Measurements from ENCODE around the gene OR2A7. TPM values are rescaled to one million over a fixed set of nuclear protein-coding genes. Genes with fewer than 3 reads are reported as not detected.
"Not testable (repeated sequence)": the region's sequence is repeated elsewhere in the genome, so short reads cannot be mapped to it uniquely, and the experiment has no call there.

The OR2A7 gene
- total RNA-seq, 4 donors from 2014 or later = 1.2 to 2.3 (median 2.1) TPM; not detected in 1

DNA sequence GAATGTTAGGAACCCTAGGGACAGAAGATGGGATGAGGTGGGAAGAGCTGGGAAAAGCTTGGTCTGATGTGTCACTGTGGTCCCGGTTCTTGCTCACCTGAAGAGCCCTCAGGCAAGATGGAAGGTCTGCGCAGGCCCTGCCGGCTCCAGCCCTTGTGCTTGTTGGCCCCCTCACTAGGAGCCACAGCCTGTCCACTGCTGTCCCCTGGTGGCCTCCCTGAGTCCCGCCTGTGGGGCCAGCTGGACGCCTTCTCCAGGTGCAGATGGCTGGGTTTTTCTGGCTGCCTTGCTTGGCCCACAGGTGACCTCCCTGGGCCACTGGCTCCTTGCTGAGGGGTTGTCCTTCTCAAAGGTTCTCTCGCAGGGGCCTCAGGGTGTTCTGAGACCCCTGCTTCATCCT, 19.1 kb upstream of the OR2A7 start:
- intact Hi-C loops (cut with DNase I); H3K27ac ChIP-seq (replicated peaks in 1 of 4); H3K36me3 ChIP-seq; DNase-seq (ENCODE audit: extremely low spot score); H3K4me1 ChIP-seq; H3K9me3 ChIP-seq; H3K27me3 ChIP-seq; H3K4me3 ChIP-seq: not testable (repeated sequence)
- no CpG with 5 or more reads among the region's 6 CpGs for WGBS

DNA sequence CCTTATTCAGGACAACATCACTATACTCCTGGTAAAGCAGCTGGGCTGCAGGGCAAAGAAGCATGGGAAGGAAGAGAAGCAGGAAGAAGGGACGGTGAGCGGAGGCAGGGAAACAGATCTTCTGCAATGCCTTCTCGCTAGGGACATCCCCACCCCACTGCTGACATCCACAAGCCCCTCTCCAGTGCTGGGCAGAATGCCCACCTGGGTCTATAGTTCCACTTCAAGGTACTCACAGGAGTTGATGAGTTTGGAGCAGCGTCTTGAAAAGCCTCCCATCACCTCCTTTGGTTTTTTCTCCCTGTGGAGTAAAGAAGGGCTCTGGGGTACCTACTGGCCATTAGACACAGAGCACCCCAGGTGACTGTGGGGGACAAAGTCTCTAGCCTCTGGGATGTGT, 17.9 kb upstream of the OR2A7 start:
- H3K36me3 ChIP-seq; H3K4me1 ChIP-seq; intact Hi-C loops (cut with DNase I); H3K27ac ChIP-seq (replicated peaks in 1 of 4); H3K27me3 ChIP-seq; H3K9me3 ChIP-seq; DNase-seq (ENCODE audit: extremely low spot score); H3K4me3 ChIP-seq: not testable (repeated sequence)
- WGBS = 100% methylated on average over 1 of the region's 4 CpGs

GRCh38 chr7:144281981-144282380, 17.4 kb upstream of the OR2A7 start:
- H3K4me3 ChIP-seq; DNase-seq (ENCODE audit: extremely low spot score); H3K4me1 ChIP-seq; H3K36me3 ChIP-seq; H3K27me3 ChIP-seq; intact Hi-C loops (cut with DNase I); H3K27ac ChIP-seq (replicated peaks in 1 of 4); H3K9me3 ChIP-seq: not testable (repeated sequence)
- WGBS = no CpG with 5 or more reads among the region's 8 CpGs

GRCh38 chr7:144280010-144280409, 15.4 kb upstream of the OR2A7 start:
- H3K4me1 ChIP-seq; H3K36me3 ChIP-seq; intact Hi-C loops (cut with DNase I); H3K27ac ChIP-seq (replicated peaks in 1 of 4); H3K4me3 ChIP-seq; DNase-seq (ENCODE audit: extremely low spot score); H3K9me3 ChIP-seq; H3K27me3 ChIP-seq: not testable (repeated sequence)
- whole genome bisulfite sequencing = 92% methylated on average over 4 of the region's 6 CpGs

DNA sequence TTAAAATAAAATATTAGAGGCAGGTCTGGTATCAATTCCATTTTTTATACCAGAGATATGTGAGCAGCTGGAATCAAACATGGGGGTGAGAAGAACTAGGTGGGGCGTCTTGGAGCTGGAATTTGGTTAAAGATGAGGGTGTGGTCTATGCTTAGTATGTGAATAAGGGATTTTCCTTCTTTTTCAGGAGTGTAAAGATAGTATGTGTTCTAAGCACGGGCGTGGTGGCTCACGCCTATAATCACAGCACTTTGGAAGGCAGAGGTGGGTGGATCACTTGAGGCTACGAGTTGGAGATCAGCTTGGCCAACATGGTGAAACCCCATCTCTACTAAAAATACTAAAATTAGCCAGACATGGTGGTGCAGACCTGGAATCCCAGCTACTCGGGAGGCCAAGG, 10.7 kb upstream of the OR2A7 start:
- H3K4me1 ChIP-seq; H3K27me3 ChIP-seq; H3K36me3 ChIP-seq; H3K27ac ChIP-seq (replicated peaks in 1 of 4); DNase-seq (ENCODE audit: extremely low spot score); intact Hi-C loops (cut with DNase I); H3K9me3 ChIP-seq; H3K4me3 ChIP-seq: not testable (repeated sequence)
- 92% methylated on average over 5 of the region's 6 CpGs for WGBS

DNA sequence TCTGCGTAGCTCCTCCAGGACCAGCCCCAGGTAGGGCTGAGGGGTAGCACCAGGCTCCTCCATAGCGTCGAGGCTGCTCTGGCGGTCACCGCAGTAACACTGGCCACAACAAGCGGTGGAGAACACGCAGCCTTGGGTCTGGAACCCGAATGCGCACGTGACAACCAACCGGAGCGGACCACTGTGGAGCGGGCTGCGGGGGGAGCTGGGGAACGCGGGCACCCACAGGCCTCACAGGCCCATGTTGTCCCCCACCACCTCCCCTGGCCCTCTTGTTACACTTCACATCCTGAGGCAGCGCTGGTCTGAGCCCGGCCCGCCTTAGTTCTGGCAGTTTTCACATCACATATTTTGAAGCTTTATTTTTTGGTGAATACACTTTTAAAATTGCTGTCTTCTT, 4.6 kb upstream of the OR2A7 start, which contains the start of gene CTAGE8:
CTAGE8 (minus strand) TSS at position 101 of the 400 bp plus-strand sequence; CDS start at position 63, 38 bp downstream.
- DNase-seq (ENCODE audit: extremely low spot score); H3K4me3 ChIP-seq; H3K36me3 ChIP-seq; H3K27me3 ChIP-seq; H3K27ac ChIP-seq (replicated peaks in 1 of 4); H3K9me3 ChIP-seq; H3K4me1 ChIP-seq; intact Hi-C loops (cut with DNase I): not testable (repeated sequence)
- 100% methylated on average over 3 of the region's 19 CpGs for WGBS

DNA sequence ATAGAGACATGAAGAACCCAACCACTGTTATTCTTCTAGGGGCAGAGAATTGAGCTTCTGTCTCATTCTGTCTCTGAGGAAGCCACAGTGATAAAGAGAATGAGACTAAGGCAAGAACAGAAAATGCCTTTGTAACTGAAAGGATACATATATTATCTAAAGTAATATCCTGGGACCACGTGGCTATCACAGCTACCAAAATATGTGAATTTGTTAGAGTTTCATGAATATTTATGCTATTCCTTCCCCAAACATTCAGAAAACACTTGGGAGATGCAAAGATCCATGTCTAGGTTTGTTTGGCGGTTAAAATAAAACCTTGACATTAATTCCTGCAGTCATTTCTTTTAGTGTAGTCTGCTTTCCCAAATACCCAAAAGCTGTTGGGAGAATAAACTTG, 2.5 kb downstream of the OR2A7 start:
- H3K9me3 ChIP-seq; DNase-seq (ENCODE audit: extremely low spot score); H3K27ac ChIP-seq (replicated peaks in 1 of 4); H3K4me1 ChIP-seq; H3K36me3 ChIP-seq; H3K27me3 ChIP-seq; H3K4me3 ChIP-seq; intact Hi-C loops (cut with DNase I): not testable (repeated sequence)
- WGBS = no CpG with 5 or more reads among the region's 2 CpGs

- H3K9me3 ChIP-seq; H3K27me3 ChIP-seq; H3K4me3 ChIP-seq; DNase-seq (ENCODE audit: extremely low spot score); intact Hi-C loops (cut with DNase I); H3K27ac ChIP-seq (replicated peaks in 1 of 4); H3K36me3 ChIP-seq; H3K4me1 ChIP-seq: not testable (repeated sequence)
- WGBS = no CpG with 5 or more reads among the region's 14 CpGs
Observed at GRCh38 chr7:144259067-144259466, 5.5 kb downstream of the OR2A7 start.

- H3K27ac ChIP-seq (replicated peaks in 1 of 4) = no peak overlapping the region
- H3K27me3 ChIP-seq = no peaks in the 10 kb centered on the region
- 75% methylated on average over 3 of the region's 3 CpGs for WGBS
- intact Hi-C loops (cut with DNase I) = no loop called here
- TF ChIP-seq POLR2AphosphoS5 (IDR thresholded peaks at IDR 0.05) = no peak
- TF ChIP-seq POLR2A (IDR thresholded peaks at IDR 0.05; ENCODE audit: low read depth) = no peak
- TF ChIP-seq CTCF (IDR thresholded peaks at IDR 0.05) = no peak
- TF ChIP-seq EP300 (IDR thresholded peaks at IDR 0.05) = no peak
- peak; percentile 64 for DNase-seq (ENCODE audit: extremely low spot score)
- no peak overlapping the region for H3K4me3 ChIP-seq
- H3K4me1 ChIP-seq = no peaks in the 10 kb centered on the region
- no peaks in the 10 kb centered on the region for H3K36me3 ChIP-seq
- H3K9me3 ChIP-seq = no peaks in the 10 kb centered on the region
Observed at GRCh38 chr7:144256112-144256511, 8.5 kb downstream of the OR2A7 start.

All from esophagus muscularis mucosa (tissue), 4 donors.